ENCODE results near the gene C4orf54. TPM values are rescaled to one million over a fixed set of nuclear protein-coding genes. Genes with fewer than 3 reads are reported as not detected.

C4orf54 gene
- total and polyA plus RNA-seq, 2 of the 4 experiments (the other 2 are of a cell fraction): not detected

DNA sequence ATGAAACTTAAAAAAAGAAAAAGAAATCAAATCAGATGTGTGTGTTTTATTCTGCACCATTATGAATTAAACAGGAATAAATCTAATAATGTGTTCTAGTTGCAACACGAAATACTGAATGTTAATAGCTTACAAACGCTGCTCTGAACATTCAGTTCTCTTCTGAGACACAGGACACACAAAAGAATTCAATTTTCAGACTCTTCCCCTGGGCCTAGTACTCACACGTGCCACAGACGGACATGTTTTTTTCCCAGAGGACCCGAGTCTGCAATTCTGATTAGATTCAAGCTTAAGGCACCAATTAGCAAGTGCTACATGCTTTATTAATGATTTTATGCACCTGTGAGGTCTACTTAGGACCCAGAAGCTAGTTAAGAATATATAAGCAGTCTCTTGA, 20.5 kb downstream of the C4orf54 start:
- in situ Hi-C loops (cut with MboI; ENCODE audit: low sequenced_read_pairs): no loop called here
- no peaks in the 10 kb centered on the region for H3K36me3 ChIP-seq (ENCODE audit: control insufficient read depth, insufficient read depth, low read length)
- no peak for ATAC-seq (ENCODE audit: low read depth)
- H2BK120ac ChIP-seq (ENCODE audit: low read depth, low read length): no peak overlapping the region
- H3K27ac ChIP-seq (ENCODE audit: insufficient read depth, low read length): no peak overlapping the region
- no peaks in the 10 kb centered on the region for H4K20me1 ChIP-seq (ENCODE audit: insufficient read depth, low read length)
- no peak overlapping the region for H3K4me2 ChIP-seq (ENCODE audit: low read depth, low read length)
- H4K5ac ChIP-seq (ENCODE audit: low read depth, low read length): no peak overlapping the region
- intact Hi-C loops (cut with micrococcal nuclease): no loop called here
- no peak for TF ChIP-seq RFX5 (IDR thresholded peaks at IDR 0.05; ENCODE audit: low read depth, low read length)
- TF ChIP-seq ELK1 (IDR thresholded peaks at IDR 0.05; ENCODE audit: borderline replicate concordance, low read depth, low read length): no peak
- TF ChIP-seq POLR2A (IDR thresholded peaks at IDR 0.05; ENCODE audit: low read depth, low read length): no peak
- TF ChIP-seq RAD21 (IDR thresholded peaks at IDR 0.05; ENCODE audit: low read length): no peak
- TF ChIP-seq NFE2L2 (IDR thresholded peaks at IDR 0.05; ENCODE audit: low read depth, low read length): no peak
- TF ChIP-seq BHLHE40 (IDR thresholded peaks at IDR 0.05; ENCODE audit: low read depth, low read length): no peak
- TF ChIP-seq CTCF (conservative IDR thresholded peaks at IDR 0.05; ENCODE audit: low read depth, low read length): no peak
- no peak overlapping the region for H3K18ac ChIP-seq (ENCODE audit: low read depth, low read length)
- ChIA-PET POLR2A (ENCODE audit: unreplicated experiment) (no interaction called here), CTCF (interaction anchor here (0.6 kb wide), 1 partner anchor 20 kb away, joined by 4 read pairs; no protein-coding TSS in a partner anchor)
- dilution Hi-C loops (cut with HindIII; ENCODE audit: low sequenced_read_pairs, unreplicated experiment): no loop called here
- no peak overlapping the region for H2AK5ac ChIP-seq (ENCODE audit: low read depth, low read length)
- no peaks in the 10 kb centered on the region for H3K79me1 ChIP-seq (ENCODE audit: low read depth in 1 of 2, low read length in 2 of 2)
- no peak overlapping the region for H3K4ac ChIP-seq (ENCODE audit: low read depth, low read length)
- H3K9me1 ChIP-seq (ENCODE audit: insufficient read depth, low read length): no peaks in the 10 kb centered on the region
- no peak overlapping the region for H2BK20ac ChIP-seq (ENCODE audit: low read depth, low read length)
- H3K27me3 ChIP-seq (ENCODE audit: control insufficient read depth, insufficient read depth, low read length): no peaks in the 10 kb centered on the region
- H3K9me3 ChIP-seq (ENCODE audit: control insufficient read depth, insufficient read depth, low read length): no peaks in the 10 kb centered on the region
- no peak overlapping the region for H3K4me3 ChIP-seq (ENCODE audit: insufficient read depth, low read depth, low read length)
- H3K4me1 ChIP-seq (ENCODE audit: control insufficient read depth, insufficient read depth, low read length): no peaks in the 10 kb centered on the region
- H4K8ac ChIP-seq (ENCODE audit: low read depth in 2 of 2, low read length in 2 of 2): no peak overlapping the region
- H2AK9ac ChIP-seq (replicated peaks; ENCODE audit: low read depth, low read length, poor library complexity): no peak overlapping the region
- WGBS, 2 experiments (ENCODE audit: extremely low coverage in 2 of 2, insufficient read length in 1 of 2): 20% methylated on average over 1 of the region's 5 CpGs; no CpG with 5 or more reads in 1 of the 2 experiments
- H2AFZ ChIP-seq (replicated peaks; ENCODE audit: low read length, poor library complexity): no peak overlapping the region
- H3K23ac ChIP-seq (ENCODE audit: low read depth, low read length): no peak overlapping the region
- no peak overlapping the region for H4K91ac ChIP-seq (ENCODE audit: insufficient read depth, low read depth, low read length)
- H3K56ac ChIP-seq (ENCODE audit: extremely low read depth, insufficient read depth, low read length): no peak overlapping the region
- H3K14ac ChIP-seq (replicated peaks; ENCODE audit: low read depth, low read length): no peak overlapping the region
- no peak overlapping the region for H2BK5ac ChIP-seq (ENCODE audit: low read depth, low read length, poor library complexity, severe bottlenecking)
- DNase-seq: no peak
- no TSS peak for BruUV-seq (replicated peaks)
- no peak overlapping the region for H3K9ac ChIP-seq (ENCODE audit: low read depth, low read length)
- no peak overlapping the region for H2BK15ac ChIP-seq (ENCODE audit: low read depth, low read length)

Measured in IMR-90 (cell line).